Nephron progenitor cell (in vitro differentiated cells): ENCODE measurements around the gene SH3GL2.

ENCODE experiments used
- DNase-seq: peaks from one replicate; pipeline ENCODE4 v3.0.0; 2021
- H3K27ac Mint-ChIP-seq: 2 replicates; pipeline ENCODE4 v1.8.0; 2021; ENCODE audit warnings: mild to moderate bottlenecking, moderate library complexity, mixed read lengths
- H3K27me3 Mint-ChIP-seq: 2 replicates; pipeline ENCODE4 v1.8.0; 2021; ENCODE audit warnings: mild to moderate bottlenecking, low read depth, mixed read lengths; ENCODE audit not compliant: poor library complexity
- H3K36me3 Mint-ChIP-seq: 2 replicates; pipeline ENCODE4 v1.8.0; 2021; ENCODE audit warnings: low read depth, mixed read lengths
- H3K4me1 Mint-ChIP-seq: 2 replicates; pipeline ENCODE4 v1.8.0; 2021; ENCODE audit warnings: mixed read lengths
- H3K4me3 Mint-ChIP-seq: 2 replicates; pipeline ENCODE4 v1.8.0; 2021; ENCODE audit warnings: mild to moderate bottlenecking, moderate library complexity, mixed read lengths
- H3K9me3 Mint-ChIP-seq: 2 replicates; pipeline ENCODE4 v1.8.0; 2021; ENCODE audit warnings: mild to moderate bottlenecking, moderate library complexity, mixed read lengths
- CTCF ChIP-seq: fragments of 200-600 bp; sonication (generic); IDR thresholded peaks from 2 replicates; pipeline ENCODE4 v1.5.0; 2021; ENCODE audit warnings: antibody characterized with exemption

Gene SH3GL2

GRCh38 chr9:17637229-17637628, 58.4 kb downstream of the SH3GL2 start:
- no peak overlapping the region for H3K27ac Mint-ChIP-seq
- no peaks in the 10 kb centered on the region for H3K27me3 Mint-ChIP-seq
- no peak for TF ChIP-seq CTCF
- no peaks in the 10 kb centered on the region for H3K9me3 Mint-ChIP-seq
- H3K4me1 Mint-ChIP-seq = no peaks in the 10 kb centered on the region
- no peaks in the 10 kb centered on the region for H3K36me3 Mint-ChIP-seq
- H3K4me3 Mint-ChIP-seq = no peak overlapping the region
- DNase-seq = no peak

GRCh38 chr9:17648516-17648915, 69.7 kb downstream of the SH3GL2 start:
- Mint-ChIP-seq H3K36me3 (peaks cover 6% of the 10 kb centered on the region), H3K27me3 (peaks cover 5% of the 10 kb centered on the region), H3K4me3 (no peak overlapping the region), H3K4me1 (peaks cover 3% of the 10 kb centered on the region), H3K27ac (no peak overlapping the region), H3K9me3 (peaks cover 24% of the 10 kb centered on the region)
- no peak for DNase-seq
- no peak for TF ChIP-seq CTCF

GRCh38 chr9:17651725-17652124, 72.9 kb downstream of the SH3GL2 start:
- TF ChIP-seq CTCF = no peak
- H3K4me3 Mint-ChIP-seq = no peak overlapping the region
- H3K36me3 Mint-ChIP-seq = no peaks in the 10 kb centered on the region
- H3K27ac Mint-ChIP-seq = no peak overlapping the region
- no peak for DNase-seq
- no peaks in the 10 kb centered on the region for H3K9me3 Mint-ChIP-seq
- H3K4me1 Mint-ChIP-seq = peaks cover 11% of the 10 kb centered on the region
- H3K27me3 Mint-ChIP-seq = no peaks in the 10 kb centered on the region

GRCh38 chr9:17653947-17654465, 75.1 kb downstream of the SH3GL2 start:
- Mint-ChIP-seq H3K4me3 (no peak overlapping the region), H3K27ac (no peak overlapping the region), H3K36me3 (no peaks in the 10 kb centered on the region), H3K27me3 (no peaks in the 10 kb centered on the region), H3K9me3 (no peaks in the 10 kb centered on the region), H3K4me1 (peaks cover 11% of the 10 kb centered on the region)
- DNase-seq = no peak
- no peak for TF ChIP-seq CTCF

- DNase-seq = no peak
- H3K36me3 Mint-ChIP-seq = no peaks in the 10 kb centered on the region
- no peak for TF ChIP-seq CTCF
- H3K4me1 Mint-ChIP-seq = peaks cover 11% of the 10 kb centered on the region
- no peak overlapping the region for H3K27ac Mint-ChIP-seq
- H3K9me3 Mint-ChIP-seq = no peaks in the 10 kb centered on the region
- H3K27me3 Mint-ChIP-seq = no peaks in the 10 kb centered on the region
- no peak overlapping the region for H3K4me3 Mint-ChIP-seq
Observed at GRCh38 chr9:17656889-17657288, 78.0 kb downstream of the SH3GL2 start.

- no peak for TF ChIP-seq CTCF
- H3K4me3 Mint-ChIP-seq = no peak overlapping the region
- H3K36me3 Mint-ChIP-seq = no peaks in the 10 kb centered on the region
- H3K27me3 Mint-ChIP-seq = no peaks in the 10 kb centered on the region
- no peak overlapping the region for H3K27ac Mint-ChIP-seq
- H3K4me1 Mint-ChIP-seq = peaks cover 11% of the 10 kb centered on the region
- H3K9me3 Mint-ChIP-seq = no peaks in the 10 kb centered on the region
- DNase-seq = no peak
Observed at GRCh38 chr9:17658237-17658636, 79.4 kb downstream of the SH3GL2 start.
